ENCODE data around the gene H3-3A.

DNA sequence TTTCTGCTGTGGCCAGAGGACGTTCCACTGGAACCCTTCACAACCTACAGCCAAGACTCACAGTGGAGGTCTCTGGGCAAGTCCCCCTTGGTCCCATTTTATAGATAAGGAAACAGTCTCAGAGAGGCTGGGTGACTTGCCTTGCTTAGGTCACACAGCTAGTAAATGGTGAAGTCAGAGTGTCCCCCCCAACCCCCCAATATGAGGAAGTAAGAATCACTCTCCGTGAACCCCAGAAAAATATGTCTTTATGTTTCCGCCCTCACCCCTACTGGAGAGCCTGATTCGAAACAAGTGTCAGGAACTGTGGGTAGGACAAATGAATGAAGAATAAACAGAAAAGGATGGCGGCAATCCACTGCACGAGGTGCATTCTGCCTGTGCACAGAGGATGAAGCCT lies 56.7 kb downstream of the H3-3A start:
- TF ChIP-seq, protein P1, sequence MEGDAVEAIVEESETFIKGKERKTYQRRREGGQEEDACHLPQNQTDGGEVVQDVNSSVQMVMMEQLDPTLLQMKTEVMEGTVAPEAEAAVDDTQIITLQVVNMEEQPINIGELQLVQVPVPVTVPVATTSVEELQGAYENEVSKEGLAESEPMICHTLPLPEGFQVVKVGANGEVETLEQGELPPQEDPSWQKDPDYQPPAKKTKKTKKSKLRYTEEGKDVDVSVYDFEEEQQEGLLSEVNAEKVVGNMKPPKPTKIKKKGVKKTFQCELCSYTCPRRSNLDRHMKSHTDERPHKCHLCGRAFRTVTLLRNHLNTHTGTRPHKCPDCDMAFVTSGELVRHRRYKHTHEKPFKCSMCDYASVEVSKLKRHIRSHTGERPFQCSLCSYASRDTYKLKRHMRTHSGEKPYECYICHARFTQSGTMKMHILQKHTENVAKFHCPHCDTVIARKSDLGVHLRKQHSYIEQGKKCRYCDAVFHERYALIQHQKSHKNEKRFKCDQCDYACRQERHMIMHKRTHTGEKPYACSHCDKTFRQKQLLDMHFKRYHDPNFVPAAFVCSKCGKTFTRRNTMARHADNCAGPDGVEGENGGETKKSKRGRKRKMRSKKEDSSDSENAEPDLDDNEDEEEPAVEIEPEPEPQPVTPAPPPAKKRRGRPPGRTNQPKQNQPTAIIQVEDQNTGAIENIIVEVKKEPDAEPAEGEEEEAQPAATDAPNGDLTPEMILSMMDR (IDR thresholded peaks at IDR 0.05 in 8 of 11, conservative IDR thresholded peaks at IDR 0.05 in 3 of 11), result no peak
- TF ChIP-seq POLR2A (IDR thresholded peaks at IDR 0.05), result no peak

Data from spleen (tissue), 7 donors.